C4-2B (cell line): ENCODE data around the gene TIMM44.

Experiments used
- H3K27ac ChIP-seq: fragments of 450-650 bp; 2 replicates; pipeline ENCODE4 v1.5.1; 2017
- CTCF ChIP-seq: fragments of 450-650 bp; conservative IDR thresholded peaks from 2 replicates; pipeline ENCODE4 v1.5.1; 2017; ENCODE audit warnings: mild to moderate bottlenecking
- ZFX ChIP-seq: fragments of 450-650 bp; IDR thresholded peaks from 2 replicates; pipeline ENCODE4 v1.6.1; 2017

TIMM44 gene

DNA sequence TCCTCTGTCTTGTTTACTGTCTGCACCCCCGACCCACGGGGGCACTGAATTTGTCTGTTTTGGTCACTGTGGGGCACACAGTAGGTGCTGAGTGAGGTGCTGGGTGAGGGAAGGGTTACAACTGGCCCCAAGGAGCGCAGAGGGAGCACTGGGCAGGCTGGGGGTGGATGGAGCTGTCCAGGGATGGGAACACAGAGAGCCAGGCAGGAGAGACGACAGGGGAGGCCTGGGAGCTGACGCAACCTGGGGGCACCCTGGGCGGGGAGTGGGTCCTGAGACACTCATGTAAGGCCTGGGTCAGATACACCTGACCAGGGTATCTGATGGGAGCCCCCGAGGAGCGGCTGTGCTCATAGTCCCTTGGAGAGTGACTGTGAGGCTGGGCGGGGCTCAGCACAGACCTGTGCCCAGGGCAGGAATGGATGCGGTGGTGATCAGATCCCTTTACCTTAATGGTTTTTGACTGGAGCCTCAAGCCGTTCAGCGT lies 37.2 kb upstream of the TIMM44 start:
- H3K27ac ChIP-seq, result no peak overlapping the region
- TF ChIP-seq ZFX (no peak), CTCF (no peak)

GRCh38 chr19:7980168-7980567 lies 36.7 kb upstream of the TIMM44 start:
- H3K27ac ChIP-seq, result no peak overlapping the region
- TF ChIP-seq CTCF (no peak), ZFX (no peak)

DNA sequence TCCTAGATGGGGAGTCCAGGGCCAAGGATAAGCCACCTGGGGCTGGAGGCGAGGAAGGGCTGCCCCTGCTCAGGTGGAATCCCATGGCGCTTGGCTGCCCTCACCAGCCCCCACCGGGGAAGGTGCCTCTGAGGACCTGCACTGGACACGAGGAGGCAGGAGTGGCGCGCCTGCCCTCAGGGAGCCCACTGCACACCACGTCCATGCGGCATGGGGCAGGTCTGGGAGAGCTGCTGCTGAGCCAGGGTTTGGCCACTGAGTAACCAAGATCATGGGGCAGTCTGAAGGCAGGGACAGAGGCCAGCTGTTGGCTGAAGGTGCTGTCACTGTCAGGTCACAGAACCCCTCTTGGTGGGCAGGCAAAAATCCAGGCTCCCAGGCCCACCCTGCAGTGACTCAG lies 36.1 kb upstream of the TIMM44 start:
- no peak for TF ChIP-seq ZFX
- no peak for TF ChIP-seq CTCF
- no peak overlapping the region for H3K27ac ChIP-seq

GRCh38 chr19:7979011-7979410 lies 35.5 kb upstream of the TIMM44 start:
- H3K27ac ChIP-seq, result no peak overlapping the region
- TF ChIP-seq ZFX, result no peak
- no peak for TF ChIP-seq CTCF

- TF ChIP-seq ZFX (no peak), CTCF (no peak)
- H3K27ac ChIP-seq, result no peak overlapping the region; the same call in 1 of the 2 replicates
Measured at GRCh38 chr19:7978179-7978825, 34.8 kb upstream of the TIMM44 start.

DNA sequence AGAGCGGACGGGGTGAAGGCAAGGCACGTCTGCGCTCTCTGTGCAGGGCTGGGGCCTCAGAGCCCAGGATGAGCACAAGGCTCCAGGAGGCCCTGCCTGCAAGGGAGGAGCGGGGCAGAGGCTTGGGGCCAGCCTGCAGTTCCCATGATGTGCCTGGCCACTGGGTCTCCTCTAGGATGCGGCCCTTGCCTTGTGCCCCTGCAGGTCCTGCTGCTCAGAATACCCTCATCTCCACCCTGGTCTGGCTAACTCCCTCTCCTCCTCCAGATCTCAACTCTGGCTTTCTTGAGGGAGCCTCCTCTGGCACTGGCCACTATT lies 34.2 kb upstream of the TIMM44 start:
- TF ChIP-seq CTCF (no peak), ZFX (no peak)
- H3K27ac ChIP-seq, result no peak overlapping the region; the same call in 1 of the 2 replicates

GRCh38 chr19:7977021-7977722 lies 33.7 kb upstream of the TIMM44 start:
- H3K27ac ChIP-seq, result no peak overlapping the region
- TF ChIP-seq CTCF, result no peak
- TF ChIP-seq ZFX, result no peak
